Choroid plexus epithelial cell (primary cell): ENCODE data around the gene PCDH8.

Experiments
- DNase-seq: peaks from one replicate; pipeline ENCODE4 v3.0.0-alpha.2; 2010; ENCODE audit warnings: low read depth
- H3K4me3 ChIP-seq: 2 replicates; pipeline ENCODE4 v1.5.1; 2011; ENCODE audit warnings: low read depth, mild to moderate bottlenecking, control low read depth, low read length, moderate library complexity
- TF ChIP-seq, protein P1 (sequence below): conservative IDR thresholded peaks from 2 replicates; pipeline ENCODE4 v1.5.1; 2011; ENCODE audit warnings: low read depth, mild to moderate bottlenecking, control low read depth, inconsistent platforms, low read length, moderate library complexity

Gene PCDH8

DNA sequence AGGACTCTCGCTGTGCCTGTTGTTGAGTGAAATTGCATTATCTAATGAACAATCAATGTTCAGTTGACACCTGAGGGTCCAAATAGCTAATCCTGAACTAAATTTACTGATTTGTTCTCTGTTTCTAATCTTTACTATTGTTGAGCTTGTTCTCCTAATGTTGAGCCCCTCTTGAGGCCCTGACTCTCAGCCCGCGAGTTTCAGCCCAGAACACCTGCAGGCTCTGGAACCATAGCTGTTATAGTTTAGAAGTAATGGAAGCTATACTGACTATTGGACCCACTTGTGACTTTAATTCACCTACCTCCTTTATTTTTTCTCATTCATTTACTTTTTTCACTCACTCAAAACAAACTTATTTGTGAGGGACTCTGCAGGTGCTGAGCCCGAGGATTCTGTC lies 20.6 kb upstream of the PCDH8 start:
- TF ChIP-seq, protein P1, sequence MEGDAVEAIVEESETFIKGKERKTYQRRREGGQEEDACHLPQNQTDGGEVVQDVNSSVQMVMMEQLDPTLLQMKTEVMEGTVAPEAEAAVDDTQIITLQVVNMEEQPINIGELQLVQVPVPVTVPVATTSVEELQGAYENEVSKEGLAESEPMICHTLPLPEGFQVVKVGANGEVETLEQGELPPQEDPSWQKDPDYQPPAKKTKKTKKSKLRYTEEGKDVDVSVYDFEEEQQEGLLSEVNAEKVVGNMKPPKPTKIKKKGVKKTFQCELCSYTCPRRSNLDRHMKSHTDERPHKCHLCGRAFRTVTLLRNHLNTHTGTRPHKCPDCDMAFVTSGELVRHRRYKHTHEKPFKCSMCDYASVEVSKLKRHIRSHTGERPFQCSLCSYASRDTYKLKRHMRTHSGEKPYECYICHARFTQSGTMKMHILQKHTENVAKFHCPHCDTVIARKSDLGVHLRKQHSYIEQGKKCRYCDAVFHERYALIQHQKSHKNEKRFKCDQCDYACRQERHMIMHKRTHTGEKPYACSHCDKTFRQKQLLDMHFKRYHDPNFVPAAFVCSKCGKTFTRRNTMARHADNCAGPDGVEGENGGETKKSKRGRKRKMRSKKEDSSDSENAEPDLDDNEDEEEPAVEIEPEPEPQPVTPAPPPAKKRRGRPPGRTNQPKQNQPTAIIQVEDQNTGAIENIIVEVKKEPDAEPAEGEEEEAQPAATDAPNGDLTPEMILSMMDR = no peak
- DNase-seq = no peak
- no peak overlapping the region for H3K4me3 ChIP-seq

DNA sequence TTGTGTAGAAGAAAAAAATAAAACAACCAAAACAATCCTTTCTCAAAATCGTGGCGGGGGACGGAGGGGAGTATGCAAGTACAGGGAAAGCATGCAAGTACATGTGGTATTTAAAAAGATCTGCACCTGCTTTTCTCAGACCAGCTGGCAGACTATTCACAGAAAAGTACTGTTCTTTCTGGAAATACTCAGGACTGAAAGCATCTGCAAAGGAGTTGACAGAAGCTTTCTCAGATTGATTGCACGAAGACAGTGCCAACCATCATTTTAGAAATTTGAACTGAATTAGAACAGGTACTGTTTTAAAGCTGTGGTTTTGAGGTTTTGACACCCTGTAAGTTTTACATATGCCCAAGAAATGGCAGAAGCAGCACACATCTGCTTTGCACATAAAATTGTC lies 19.8 kb upstream of the PCDH8 start:
- TF ChIP-seq, protein P1 = no peak
- DNase-seq = no peak
- H3K4me3 ChIP-seq = no peak overlapping the region

- no peak overlapping the region for H3K4me3 ChIP-seq
- TF ChIP-seq, protein P1 = no peak
- no peak for DNase-seq
These were observed 16.5 kb upstream of the PCDH8 start for GRCh38 chr13:52864941-52865340.

GRCh38 chr13:52862358-52863206 lies 14.1 kb upstream of the PCDH8 start:
- no peak for DNase-seq
- H3K4me3 ChIP-seq = no peak overlapping the region
- TF ChIP-seq, protein P1 = peak; percentile 26

GRCh38 chr13:52852444-52852843 lies 4.0 kb upstream of the PCDH8 start:
- no peak overlapping the region for H3K4me3 ChIP-seq
- no peak for DNase-seq
- TF ChIP-seq, protein P1 = no peak

DNA sequence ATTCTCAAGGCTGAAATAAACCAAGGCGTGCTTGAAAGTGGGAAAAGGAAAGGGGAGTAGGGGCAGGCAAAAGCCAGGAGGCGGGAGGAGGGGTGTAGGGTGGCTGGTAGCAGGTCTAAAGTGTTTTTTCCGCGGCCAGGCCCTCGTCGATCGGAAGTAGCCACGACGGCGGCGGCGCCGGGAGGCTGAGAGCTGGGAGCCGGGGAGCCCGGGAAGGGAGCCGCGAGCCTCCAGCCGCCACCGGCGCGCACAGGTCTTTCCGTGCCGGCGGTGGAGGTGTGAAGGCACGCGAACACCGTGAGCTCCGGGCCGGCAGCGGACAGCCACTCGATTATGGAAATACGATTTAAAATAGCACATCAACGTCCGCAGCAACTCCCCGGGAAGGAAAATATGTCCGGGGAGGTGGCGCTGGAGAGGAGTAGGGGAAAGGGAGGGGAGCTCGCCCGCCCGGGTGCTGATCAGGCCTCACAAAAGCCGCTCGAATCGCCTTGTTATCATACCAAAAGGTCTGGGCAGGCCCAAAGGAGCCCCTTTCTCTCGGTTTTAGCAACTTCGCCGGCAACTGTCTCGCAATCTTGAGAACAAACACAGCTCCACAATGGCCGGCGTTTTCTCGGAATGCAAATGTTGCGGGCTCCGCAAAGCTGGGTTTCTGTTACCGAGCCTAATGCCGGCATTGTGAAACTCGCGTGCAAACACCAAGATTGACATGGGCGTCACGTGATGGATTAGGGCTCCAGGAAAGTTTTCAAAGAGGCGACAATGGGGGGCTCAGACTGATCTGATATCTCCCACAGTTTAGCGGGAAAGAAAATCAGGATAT lies 2.9 kb upstream of the PCDH8 start:
- TF ChIP-seq, protein P1 = no peak
- peak overlapping the region; percentile 54 for H3K4me3 ChIP-seq
- peak; percentile 13 for DNase-seq
